Liver (tissue), 9 donors: ENCODE data around the gene DNAAF8. TPM values are rescaled to one million over a fixed set of nuclear protein-coding genes. Genes with fewer than 3 reads are reported as not detected.

Experiments used
- DNase-seq: peaks from one replicate; pipeline ENCODE4 v3.0.0-alpha.2; 2017; ENCODE audit warnings: low spot score
- H3K27ac ChIP-seq, 2 donors: one replicate each; pipeline ENCODE4 v1.7.0; 2013; ENCODE audit warnings: inconsistent platforms in 2 of 2, low read length in 2 of 2, control low read depth in 1 of 2, low read depth in 1 of 2, mild to moderate bottlenecking in 1 of 2
- H3K27me3 ChIP-seq, 4 donors: one replicate each; pipeline versions ENCODE4 v1.6.1 to v1.7.0; 2013; ENCODE audit warnings: low read length in 3 of 4, inconsistent platforms in 1 of 4, mild to moderate bottlenecking in 1 of 4, moderate library complexity in 1 of 4; ENCODE audit not compliant: control insufficient read depth in 4 of 4, insufficient read depth in 4 of 4
- H3K36me3 ChIP-seq, 4 donors: one replicate each; pipeline versions ENCODE4 v1.6.1 to v1.7.0; 2013; ENCODE audit warnings: low read length in 3 of 4, mild to moderate bottlenecking in 3 of 4, low read depth in 1 of 4, moderate library complexity in 1 of 4; ENCODE audit not compliant: control insufficient read depth in 4 of 4, insufficient read depth in 3 of 4
- H3K4me1 ChIP-seq, 4 donors: one replicate each; pipeline versions ENCODE4 v1.6.1 to v1.7.0; 2013; ENCODE audit warnings: low read length in 3 of 4, mild to moderate bottlenecking in 3 of 4, moderate library complexity in 1 of 4; ENCODE audit not compliant: control insufficient read depth in 4 of 4, insufficient read depth in 4 of 4
- H3K4me3 ChIP-seq, 3 donors: one replicate each; pipeline versions ENCODE4 v1.6.1 to v1.7.0; 2013; ENCODE audit warnings: low read length in 3 of 3, control low read depth in 1 of 3, low read depth in 1 of 3, mild to moderate bottlenecking in 1 of 3
- H3K9ac ChIP-seq, 2 donors: one replicate each; pipeline ENCODE4 v1.7.0; 2013; ENCODE audit warnings: low read length in 2 of 2, mild to moderate bottlenecking in 2 of 2, moderate library complexity in 2 of 2, control low read depth in 1 of 2, low read depth in 1 of 2
- H3K9me3 ChIP-seq, 4 donors: one replicate each; pipeline versions ENCODE4 v1.6.1 to v1.7.0; 2013; ENCODE audit warnings: low read length in 3 of 4; ENCODE audit not compliant: control insufficient read depth in 4 of 4
- ATF3 ChIP-seq: IDR thresholded peaks from 2 replicates; pipeline ENCODE4 v1.6.1; 2016; ENCODE audit warnings: antibody characterized with exemption
- EGR1 ChIP-seq, 2 donors: IDR thresholded peaks; 2 replicates each; pipeline ENCODE4 v1.6.1; 2016 to 2018; ENCODE audit warnings: antibody characterized with exemption in 2 of 2, low read depth in 2 of 2
- FOXA2 ChIP-seq: IDR thresholded peaks from 2 replicates; pipeline ENCODE4 v1.6.1; 2016; ENCODE audit warnings: antibody characterized with exemption
- GABPA ChIP-seq, 2 donors: IDR thresholded peaks in 1 of 2; conservative IDR thresholded peaks in 1 of 2; 2 replicates each; pipeline ENCODE4 v1.6.1; 2016; ENCODE audit warnings: antibody characterized with exemption in 2 of 2, mild to moderate bottlenecking in 1 of 2, moderate library complexity in 1 of 2
- HNF4A ChIP-seq, 2 donors: conservative IDR thresholded peaks; 2 replicates each; pipeline ENCODE4 v1.6.1; 2016; ENCODE audit warnings: antibody characterized with exemption in 2 of 2, mild to moderate bottlenecking in 2 of 2
- HNF4G ChIP-seq: IDR thresholded peaks from 2 replicates; pipeline ENCODE4 v1.6.1; 2016; ENCODE audit warnings: antibody characterized with exemption
- JUND ChIP-seq, 2 donors: IDR thresholded peaks; 2 replicates each; pipeline ENCODE4 v1.6.1; 2016; ENCODE audit warnings: antibody characterized with exemption in 2 of 2
- NR2F2 ChIP-seq: IDR thresholded peaks from 2 replicates; pipeline ENCODE4 v1.6.1; 2016; ENCODE audit warnings: antibody characterized with exemption
- RAD21 ChIP-seq, 2 donors: IDR thresholded peaks; 2 replicates each; pipeline ENCODE4 v1.6.1; 2016; ENCODE audit warnings: antibody characterized with exemption in 2 of 2, mild to moderate bottlenecking in 2 of 2
- REST ChIP-seq: IDR thresholded peaks from 2 replicates; pipeline ENCODE4 v1.6.1; 2016; ENCODE audit warnings: antibody characterized with exemption, mild to moderate bottlenecking
- SP1 ChIP-seq: IDR thresholded peaks from 2 replicates; pipeline ENCODE4 v1.6.1; 2018; ENCODE audit warnings: antibody characterized with exemption, mild to moderate bottlenecking
- TAF1 ChIP-seq: conservative IDR thresholded peaks from 2 replicates; pipeline ENCODE4 v1.6.1; 2016; ENCODE audit warnings: antibody characterized with exemption, mild to moderate bottlenecking
- YY1 ChIP-seq: IDR thresholded peaks from 2 replicates; pipeline ENCODE4 v1.6.1; 2016; ENCODE audit warnings: antibody characterized with exemption, mild to moderate bottlenecking
- WGBS: extraction: QIAGEN DNeasy Blood & Tissue Kit; methylation state at CpG from one replicate; pipeline ENCODE4 v1.1.7; 2013; 5-methylcytosine and 5-hydroxymethylcytosine counted together
- polyA plus RNA-seq, 2 donors: library from polyadenylated mRNA; stranded (reverse) in 1 of 2; unstranded in 1 of 2; fragments of 200-250 nt in 1 of 2; fragments of >200 nt in 1 of 2; fragmentation: Nextera tagmentation in 1 of 2; extraction: Ambion mirVana in 1 of 2; gene quantifications; one replicate each; pipeline versions ENCODE4 v1.2.1 to v1.2.3, GENCODE V29; 2013 to 2015
- total RNA-seq, 2 donors: library from RNA; depleted of rRNA; stranded (reverse); fragments of >200 nt; gene quantifications; one replicate each; pipeline ENCODE4 v1.2.3, GENCODE V29; 2014
- TF ChIP-seq, protein P1 (sequence below): IDR thresholded peaks from 2 replicates; pipeline ENCODE4 v1.6.1; 2016; ENCODE audit warnings: antibody characterized with exemption
- TF ChIP-seq, protein P2 (sequence below): fragments of 150-350 bp; IDR thresholded peaks from 2 replicates; pipeline ENCODE4 v1.5.1; 2017; ENCODE audit warnings: improper control_type of control experiment, low read depth, low read length; ENCODE audit not compliant: missing input control
- TF ChIP-seq, protein P3 (sequence below): IDR thresholded peaks from 2 replicates; pipeline ENCODE4 v1.6.1; 2016; ENCODE audit warnings: antibody characterized with exemption
- donor health status: healthy.
- donor health status: healthy.
- donor health status: healthy.
- donor health status: healthy.
- donor health status: healthy.

DNAAF8 gene
- total and polyA plus RNA-seq, 4 donors, result 0.33 to 0.75 (median 0.56) TPM

DNA sequence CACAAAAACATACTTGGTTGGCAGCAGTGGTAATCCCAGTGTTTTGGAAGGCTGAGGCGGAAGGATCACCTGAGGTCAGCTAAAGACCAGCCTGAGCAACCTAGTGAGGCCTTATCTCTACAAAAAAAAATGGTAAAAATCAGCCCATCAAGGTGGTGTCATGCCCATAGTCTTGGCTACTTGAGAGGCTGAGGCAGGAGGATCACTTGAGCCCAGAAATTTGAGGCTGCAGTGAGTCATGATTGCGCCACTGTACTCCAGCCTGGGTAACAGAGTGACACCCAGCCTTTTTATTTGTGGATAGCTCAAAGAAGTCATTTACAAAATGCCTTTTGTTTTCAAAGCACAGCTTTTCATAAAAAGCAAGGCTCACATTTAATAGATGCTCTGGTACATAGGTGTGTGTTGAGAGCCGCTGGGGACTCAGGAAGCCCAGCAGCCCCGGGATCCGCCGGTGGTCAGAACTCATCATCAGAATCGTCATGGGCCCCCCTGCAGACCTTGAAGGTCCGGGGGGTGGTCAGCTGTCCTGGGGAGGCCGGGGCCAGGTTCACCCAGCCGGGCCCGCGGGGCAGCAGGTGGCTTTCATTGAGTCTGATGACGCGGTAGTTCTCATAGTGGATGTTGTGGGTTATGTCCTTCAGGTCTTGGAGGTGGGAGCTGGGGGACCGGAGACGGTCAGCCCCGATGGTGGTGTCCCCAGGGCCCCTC is 43.2 kb downstream of the DNAAF8 start:
- H3K27ac ChIP-seq, result no peak overlapping the region
- H3K4me3 ChIP-seq, result no peak overlapping the region
- H3K4me1 ChIP-seq, result no peaks in the 10 kb centered on the region
- TF ChIP-seq ATF3, result no peak
- no peak for TF ChIP-seq GABPA (IDR thresholded peaks at IDR 0.05 in 1 of 2, conservative IDR thresholded peaks at IDR 0.05 in 1 of 2)
- TF ChIP-seq YY1, result no peak
- TF ChIP-seq SP1, result no peak
- no peak for TF ChIP-seq JUND (IDR thresholded peaks at IDR 0.05)
- TF ChIP-seq EGR1 (IDR thresholded peaks at IDR 0.05; ENCODE audit: low read depth in 2 of 2), result no peak
- TF ChIP-seq NR2F2, result no peak
- TF ChIP-seq, protein P1, sequence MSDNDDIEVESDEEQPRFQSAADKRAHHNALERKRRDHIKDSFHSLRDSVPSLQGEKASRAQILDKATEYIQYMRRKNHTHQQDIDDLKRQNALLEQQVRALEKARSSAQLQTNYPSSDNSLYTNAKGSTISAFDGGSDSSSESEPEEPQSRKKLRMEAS, result no peak
- TF ChIP-seq HNF4A (conservative IDR thresholded peaks at IDR 0.05), result no peak
- no peak for TF ChIP-seq HNF4G
- TF ChIP-seq FOXA2, result no peak
- TF ChIP-seq REST, result no peak
- TF ChIP-seq, protein P2, sequence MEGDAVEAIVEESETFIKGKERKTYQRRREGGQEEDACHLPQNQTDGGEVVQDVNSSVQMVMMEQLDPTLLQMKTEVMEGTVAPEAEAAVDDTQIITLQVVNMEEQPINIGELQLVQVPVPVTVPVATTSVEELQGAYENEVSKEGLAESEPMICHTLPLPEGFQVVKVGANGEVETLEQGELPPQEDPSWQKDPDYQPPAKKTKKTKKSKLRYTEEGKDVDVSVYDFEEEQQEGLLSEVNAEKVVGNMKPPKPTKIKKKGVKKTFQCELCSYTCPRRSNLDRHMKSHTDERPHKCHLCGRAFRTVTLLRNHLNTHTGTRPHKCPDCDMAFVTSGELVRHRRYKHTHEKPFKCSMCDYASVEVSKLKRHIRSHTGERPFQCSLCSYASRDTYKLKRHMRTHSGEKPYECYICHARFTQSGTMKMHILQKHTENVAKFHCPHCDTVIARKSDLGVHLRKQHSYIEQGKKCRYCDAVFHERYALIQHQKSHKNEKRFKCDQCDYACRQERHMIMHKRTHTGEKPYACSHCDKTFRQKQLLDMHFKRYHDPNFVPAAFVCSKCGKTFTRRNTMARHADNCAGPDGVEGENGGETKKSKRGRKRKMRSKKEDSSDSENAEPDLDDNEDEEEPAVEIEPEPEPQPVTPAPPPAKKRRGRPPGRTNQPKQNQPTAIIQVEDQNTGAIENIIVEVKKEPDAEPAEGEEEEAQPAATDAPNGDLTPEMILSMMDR, result no peak
- H3K9me3 ChIP-seq, result no peaks in the 10 kb centered on the region
- H3K27me3 ChIP-seq, result no peaks in the 10 kb centered on the region
- no peak overlapping the region for H3K9ac ChIP-seq
- no peak for DNase-seq
- H3K36me3 ChIP-seq, result no peaks in the 10 kb centered on the region
- 87% methylated on average over 17 of the region's 17 CpGs for WGBS

DNA sequence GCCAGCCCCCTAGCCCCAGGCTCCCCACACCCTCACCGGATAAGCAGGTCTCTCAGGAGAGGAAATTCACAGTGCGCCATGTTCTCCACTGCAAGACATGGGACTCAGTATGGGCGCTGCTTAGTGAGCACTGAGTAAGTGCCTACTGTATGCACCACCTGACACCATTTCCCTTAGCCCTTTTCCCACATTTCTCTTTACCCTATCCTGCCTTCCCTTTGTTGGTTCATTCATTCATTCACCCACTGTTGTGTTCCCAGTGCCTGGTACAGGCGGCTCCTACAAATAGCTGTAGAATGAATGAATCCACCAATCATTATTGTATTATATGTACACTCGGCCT is 43.7 kb downstream of the DNAAF8 start:
- H3K27ac ChIP-seq, result no peak overlapping the region
- WGBS, result 94% methylated on average over 5 of the region's 5 CpGs
- H3K4me3 ChIP-seq, result no peak overlapping the region
- no peaks in the 10 kb centered on the region for H3K9me3 ChIP-seq
- no peak for DNase-seq
- no peaks in the 10 kb centered on the region for H3K4me1 ChIP-seq
- H3K27me3 ChIP-seq, result no peaks in the 10 kb centered on the region
- no peak overlapping the region for H3K9ac ChIP-seq
- H3K36me3 ChIP-seq, result no peaks in the 10 kb centered on the region
- TF ChIP-seq EGR1 (IDR thresholded peaks at IDR 0.05; ENCODE audit: low read depth in 2 of 2), result no peak
- no peak for TF ChIP-seq NR2F2
- TF ChIP-seq RAD21 (IDR thresholded peaks at IDR 0.05), result no peak
- no peak for TF ChIP-seq GABPA (IDR thresholded peaks at IDR 0.05 in 1 of 2, conservative IDR thresholded peaks at IDR 0.05 in 1 of 2)
- no peak for TF ChIP-seq ATF3
- no peak for TF ChIP-seq TAF1
- TF ChIP-seq, protein P3, sequence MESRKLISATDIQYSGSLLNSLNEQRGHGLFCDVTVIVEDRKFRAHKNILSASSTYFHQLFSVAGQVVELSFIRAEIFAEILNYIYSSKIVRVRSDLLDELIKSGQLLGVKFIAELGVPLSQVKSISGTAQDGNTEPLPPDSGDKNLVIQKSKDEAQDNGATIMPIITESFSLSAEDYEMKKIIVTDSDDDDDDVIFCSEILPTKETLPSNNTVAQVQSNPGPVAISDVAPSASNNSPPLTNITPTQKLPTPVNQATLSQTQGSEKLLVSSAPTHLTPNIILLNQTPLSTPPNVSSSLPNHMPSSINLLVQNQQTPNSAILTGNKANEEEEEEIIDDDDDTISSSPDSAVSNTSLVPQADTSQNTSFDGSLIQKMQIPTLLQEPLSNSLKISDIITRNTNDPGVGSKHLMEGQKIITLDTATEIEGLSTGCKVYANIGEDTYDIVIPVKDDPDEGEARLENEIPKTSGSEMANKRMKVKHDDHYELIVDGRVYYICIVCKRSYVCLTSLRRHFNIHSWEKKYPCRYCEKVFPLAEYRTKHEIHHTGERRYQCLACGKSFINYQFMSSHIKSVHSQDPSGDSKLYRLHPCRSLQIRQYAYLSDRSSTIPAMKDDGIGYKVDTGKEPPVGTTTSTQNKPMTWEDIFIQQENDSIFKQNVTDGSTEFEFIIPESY, result no peak
- TF ChIP-seq, protein P2, result no peak
